Sigmoid colon (tissue), 3 donors: ENCODE results near the gene PLOD2.

ENCODE experiments used
- CTCF ChIP-seq, 4 experiments: fragments of 450-650 bp in 3 of 4; fragments of 200-600 bp in 1 of 4; IDR thresholded peaks; one replicate each; pipeline ENCODE4 v1.5.1; 2016 to 2019; ENCODE audit warnings: antibody characterized with exemption in 4 of 4, mild to moderate bottlenecking in 3 of 4, moderate library complexity in 2 of 4
- POLR2A ChIP-seq, 2 donors: fragments of 450-650 bp; IDR thresholded peaks; one replicate each; pipeline ENCODE4 v1.6.1; 2016; ENCODE audit warnings: antibody characterized with exemption in 2 of 2, mild to moderate bottlenecking in 2 of 2, moderate library complexity in 2 of 2

DNA sequence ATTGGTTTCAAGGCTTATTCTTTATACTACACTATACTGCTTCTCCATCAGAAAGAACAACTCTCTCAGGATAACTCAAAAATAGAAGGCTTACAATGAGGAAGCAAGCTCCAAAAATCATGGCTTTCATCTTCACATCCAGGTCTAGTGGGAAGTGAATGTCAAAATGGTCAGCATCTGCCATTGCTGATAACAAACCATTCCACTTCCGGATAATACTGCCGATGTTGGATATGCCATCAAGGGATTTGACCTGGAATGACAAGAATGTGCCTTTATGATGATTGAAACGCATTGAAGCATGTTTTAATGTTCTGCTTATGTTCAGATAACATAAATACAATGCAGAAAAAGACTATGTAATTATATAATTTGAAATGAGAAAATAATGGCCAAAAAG lies 34.0 kb upstream of the PLOD2 start:
- TF ChIP-seq CTCF (IDR thresholded peaks at IDR 0.05): no peak
- TF ChIP-seq POLR2A (IDR thresholded peaks at IDR 0.05): no peak
